Erythroblast (primary cell): ENCODE measurements around the gene RABGGTA.

Experiments used
- GATA1 ChIP-seq: IDR thresholded peaks from 2 replicates; pipeline ENCODE4 v1.6.1; 2011; ENCODE audit warnings: low read depth, mild to moderate bottlenecking, control low read depth, low read length, moderate library complexity
- POLR2A ChIP-seq: IDR thresholded peaks from 2 replicates; pipeline ENCODE4 v1.6.1; 2011; ENCODE audit warnings: mild to moderate bottlenecking, low read length

DNA sequence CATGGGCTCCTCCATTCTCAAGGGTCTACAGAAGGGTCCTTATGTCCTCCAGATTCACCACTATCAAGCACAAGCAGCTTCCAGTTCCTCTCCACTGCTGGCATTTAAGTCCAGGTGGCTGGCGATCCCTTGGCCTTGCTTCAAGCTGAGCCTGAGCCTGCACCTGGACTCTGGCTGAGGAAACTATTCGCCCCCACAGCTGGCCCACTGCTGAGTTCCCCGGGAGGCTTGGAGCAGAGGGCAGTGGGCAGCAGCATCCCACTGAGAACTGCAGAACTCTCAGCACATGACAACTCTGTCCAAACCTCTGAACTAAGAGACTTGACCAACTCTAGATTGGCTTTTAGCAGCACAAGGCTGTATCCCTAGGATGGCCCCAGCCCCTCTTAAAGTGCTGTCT is 11.3 kb upstream of the RABGGTA start:
- no peak for TF ChIP-seq POLR2A
- no peak for TF ChIP-seq GATA1
